Stimulated activated CD8-positive, alpha-beta memory T cell treated with anti-CD3 and anti-CD28 coated beads, Interleukin-12 subunit alpha, Interleukin-12 subunit beta, amount 100 ng/mL, for 4 hours (primary cell): ENCODE measurements around the gene TLCD2.
"Not testable (repeated sequence)": the region's sequence is repeated elsewhere in the genome, so short reads cannot be mapped to it uniquely, and the experiment has no call there.

Experiments
- DNase-seq: peaks from one replicate; pipeline ENCODE4 v3.0.0-alpha.2; 2020; ENCODE audit warnings: low read depth

Gene TLCD2

DNA sequence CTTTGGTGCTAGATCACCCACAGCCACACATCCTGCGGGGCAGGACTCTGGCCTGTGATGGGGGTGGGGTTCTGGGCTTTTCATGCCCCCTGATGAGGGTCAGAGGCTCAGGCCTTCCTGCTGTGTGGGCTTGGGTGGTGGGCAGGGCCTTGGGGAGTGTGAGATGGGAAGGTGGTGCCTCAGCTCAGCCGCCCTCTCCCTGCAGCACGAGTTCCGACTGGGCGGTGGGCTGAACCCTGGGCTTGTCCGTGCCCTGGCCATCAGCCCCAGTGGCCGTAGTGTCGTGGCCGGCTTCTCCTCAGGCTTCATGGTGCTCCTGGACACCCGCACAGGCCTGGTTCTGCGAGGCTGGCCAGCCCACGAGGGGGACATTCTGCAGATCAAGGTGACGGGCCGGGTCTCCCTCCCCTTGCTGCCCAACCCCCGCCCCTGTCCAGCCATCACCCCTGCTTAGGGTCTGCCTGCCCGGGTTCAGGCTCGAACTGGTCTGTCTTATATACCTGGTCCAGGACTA lies 25.7 kb upstream of the TLCD2 start:
- no peak for DNase-seq

DNA sequence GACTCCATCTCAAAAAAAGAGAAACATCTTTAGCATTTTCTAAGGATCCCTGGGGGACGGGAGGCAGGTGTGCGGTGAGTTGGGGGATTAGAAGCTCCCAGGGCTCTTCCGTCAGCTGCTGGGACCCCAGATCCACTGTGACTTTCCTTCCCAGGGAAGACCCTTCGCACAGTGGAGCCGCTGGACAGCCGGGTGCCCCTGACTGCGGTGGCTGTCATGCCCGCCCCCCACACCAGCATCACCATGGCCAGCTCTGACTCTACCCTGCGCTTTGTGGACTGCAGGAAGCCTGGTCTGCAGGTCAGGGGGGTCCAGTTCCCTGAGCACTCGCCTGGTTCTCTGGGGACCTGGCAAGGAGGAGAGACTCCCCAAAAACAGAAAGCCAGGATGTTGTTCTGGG lies 25.2 kb upstream of the TLCD2 start:
- no peak for DNase-seq

GRCh38 chr17:1733759-1734158 lies 23.6 kb upstream of the TLCD2 start:
- no peak for DNase-seq

DNA sequence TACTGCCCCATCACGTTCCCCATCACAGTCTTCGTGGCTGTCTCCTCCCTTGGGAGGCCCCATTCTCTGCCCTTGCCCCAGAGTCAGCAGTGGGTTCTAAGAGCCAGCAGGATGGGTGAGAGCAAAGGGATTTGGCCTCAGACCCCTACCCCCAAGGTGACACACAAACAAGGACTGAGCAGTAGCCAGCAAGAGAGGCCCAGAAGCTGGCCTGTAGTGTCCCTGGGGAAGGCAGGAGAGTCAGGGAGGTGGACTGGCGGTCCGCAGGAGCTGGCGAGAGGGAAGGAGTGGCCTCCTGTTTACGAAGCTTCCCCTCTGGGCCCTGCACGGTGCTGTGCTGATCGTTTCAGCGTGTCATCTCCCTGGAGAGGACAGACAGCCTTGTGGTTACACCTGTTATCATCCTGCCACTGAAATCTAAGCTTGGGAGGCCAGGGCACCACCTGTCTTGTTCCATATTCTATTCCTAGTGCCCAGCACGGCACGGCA lies 22.7 kb upstream of the TLCD2 start:
- no peak for DNase-seq

- no peak for DNase-seq
Observed at GRCh38 chr17:1732241-1732832, 22.2 kb upstream of the TLCD2 start.

GRCh38 chr17:1731194-1731506 lies 21.0 kb upstream of the TLCD2 start:
- no peak for DNase-seq

DNA sequence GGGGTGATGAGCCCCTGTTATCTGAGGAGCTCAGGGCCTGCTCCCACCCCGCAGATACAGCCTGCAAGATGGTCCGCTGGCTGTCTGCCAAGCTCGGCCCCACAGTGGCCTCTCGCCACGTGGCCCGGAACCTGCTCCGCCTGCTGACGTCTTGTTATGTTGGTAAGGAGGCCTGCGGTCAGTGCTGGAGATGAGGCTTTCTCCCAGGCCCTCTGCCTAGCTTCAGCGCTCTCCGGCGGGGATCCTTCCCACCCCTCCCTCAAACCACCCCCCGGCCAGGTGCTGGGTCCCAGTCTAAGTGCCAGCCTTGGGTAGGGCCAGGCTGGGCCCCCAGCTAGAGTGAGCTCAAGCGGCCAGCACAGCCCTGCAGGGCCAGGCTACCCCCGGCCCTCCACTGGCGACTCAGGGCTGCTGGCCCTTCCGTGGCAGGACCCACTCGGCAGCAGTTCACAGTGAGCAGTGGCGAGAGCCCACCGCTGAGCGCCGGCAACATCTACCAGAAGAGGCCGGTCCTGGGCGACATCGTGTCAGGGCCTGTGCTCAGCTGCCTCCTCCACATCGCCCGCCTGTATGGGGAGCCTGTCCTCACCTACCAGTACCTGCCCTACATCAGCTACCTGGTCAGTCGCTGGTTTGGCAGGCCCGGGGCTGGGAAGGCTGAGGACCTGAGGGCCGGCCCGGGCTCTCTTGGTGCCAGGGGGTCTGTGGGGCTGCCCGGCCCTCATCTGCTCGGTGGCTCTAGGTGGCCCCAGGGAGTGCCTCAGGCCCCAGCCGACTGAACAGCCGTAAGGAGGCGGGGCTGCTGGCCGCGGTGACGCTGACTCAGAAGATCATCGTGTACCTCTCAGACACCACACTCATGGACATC lies 20.4 kb upstream of the TLCD2 start:
- DNase-seq = no peak

DNA sequence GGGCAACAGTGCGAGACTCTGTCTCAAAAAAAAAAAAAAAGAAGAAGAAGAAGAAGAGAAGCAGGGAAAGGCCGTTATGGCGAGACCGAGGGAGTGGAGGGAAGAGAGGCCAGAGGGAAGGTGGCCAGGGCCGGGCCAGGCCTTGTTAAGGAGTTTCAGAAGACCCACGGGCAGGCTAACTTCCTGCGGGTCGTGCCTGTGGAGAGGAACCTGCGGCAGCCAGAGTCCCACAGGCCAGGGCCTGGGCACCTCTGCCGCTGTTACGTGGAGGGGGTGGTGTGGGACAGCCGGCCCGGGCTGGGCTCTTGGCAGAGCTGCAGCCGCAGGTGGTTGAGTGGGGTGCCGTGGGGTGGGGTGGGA lies 19.8 kb upstream of the TLCD2 start:
- no peak for DNase-seq

DNA sequence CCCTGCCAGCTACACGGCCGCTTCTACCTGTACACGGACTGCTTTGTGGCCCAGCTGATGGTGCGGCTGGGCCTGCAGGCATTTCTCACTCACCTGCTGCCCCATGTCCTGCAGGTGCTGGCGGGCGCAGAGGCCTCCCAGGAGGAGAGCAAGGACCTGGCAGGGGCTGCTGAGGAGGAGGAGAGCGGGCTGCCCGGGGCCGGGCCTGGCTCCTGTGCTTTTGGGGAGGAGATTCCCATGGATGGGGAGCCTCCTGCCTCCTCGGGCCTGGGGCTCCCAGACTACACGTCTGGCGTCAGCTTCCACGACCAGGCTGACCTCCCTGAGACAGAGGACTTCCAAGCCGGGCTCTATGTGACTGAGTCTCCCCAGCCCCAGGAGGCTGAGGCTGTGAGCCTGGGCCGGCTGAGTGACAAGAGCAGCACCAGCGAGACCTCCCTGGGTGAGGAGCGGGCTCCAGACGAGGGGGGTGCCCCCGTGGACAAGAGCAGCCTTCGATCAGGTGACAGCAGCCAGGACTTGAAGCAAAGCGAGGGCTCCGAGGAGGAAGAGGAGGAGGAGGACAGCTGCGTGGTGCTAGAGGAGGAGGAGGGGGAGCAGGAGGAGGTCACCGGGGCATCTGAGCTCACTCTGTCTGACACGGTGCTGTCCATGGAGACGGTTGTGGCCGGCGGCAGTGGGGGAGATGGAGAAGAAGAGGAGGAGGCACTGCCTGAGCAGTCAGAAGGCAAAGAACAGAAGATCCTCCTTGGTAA lies 17.9 kb upstream of the TLCD2 start:
- no peak for DNase-seq

DNA sequence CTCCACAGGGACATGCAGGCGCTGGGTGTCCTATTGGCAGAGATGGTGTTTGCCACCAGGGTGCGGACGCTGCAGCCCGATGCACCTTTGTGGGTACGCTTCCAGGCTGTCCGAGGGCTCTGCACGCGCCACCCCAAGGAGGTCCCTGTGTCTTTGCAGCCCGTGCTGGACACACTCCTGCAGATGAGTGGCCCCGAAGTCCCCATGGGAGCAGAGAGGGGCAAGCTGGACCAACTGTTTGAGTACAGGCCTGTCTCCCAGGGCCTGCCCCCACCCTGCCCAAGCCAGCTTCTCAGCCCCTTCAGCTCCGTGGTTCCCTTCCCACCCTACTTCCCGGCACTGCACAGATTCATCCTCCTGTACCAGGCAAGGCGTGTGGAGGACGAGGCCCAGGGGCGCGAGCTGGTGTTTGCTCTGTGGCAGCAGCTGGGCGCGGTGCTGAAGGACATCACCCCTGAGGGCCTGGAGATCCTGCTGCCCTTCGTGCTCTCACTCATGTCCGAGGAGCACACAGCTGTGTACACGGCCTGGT lies 17.1 kb upstream of the TLCD2 start:
- DNase-seq = no peak

DNA sequence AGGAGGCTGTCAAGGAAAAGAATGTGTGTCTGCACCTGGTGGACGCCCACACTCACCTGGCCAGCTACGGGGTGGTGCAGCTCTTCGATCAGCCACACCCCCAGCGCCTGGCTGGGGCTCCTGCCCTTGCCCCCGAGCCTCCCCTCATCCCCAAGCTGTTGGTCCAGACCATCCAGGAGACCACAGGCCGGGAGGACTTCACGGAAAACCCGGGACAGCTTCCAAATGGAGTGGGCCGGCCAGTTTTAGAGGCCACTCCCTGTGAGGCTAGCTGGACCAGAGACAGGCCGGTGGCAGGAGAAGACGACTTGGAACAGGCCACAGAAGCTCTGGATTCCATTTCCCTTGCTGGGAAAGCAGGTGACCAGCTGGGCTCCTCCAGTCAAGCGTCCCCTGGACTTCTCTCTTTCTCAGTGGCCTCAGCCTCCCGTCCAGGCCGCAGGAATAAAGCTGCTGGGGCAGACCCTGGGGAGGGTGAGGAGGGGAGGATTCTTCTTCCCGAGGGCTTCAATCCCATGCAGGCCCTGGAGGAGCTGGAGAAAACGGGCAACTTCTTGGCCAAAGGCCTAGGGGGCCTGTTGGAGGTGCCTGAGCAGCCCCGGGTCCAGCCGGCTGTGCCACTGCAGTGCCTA lies 16.6 kb upstream of the TLCD2 start:
- no peak for DNase-seq

- no peak for DNase-seq
Observed at GRCh38 chr17:1725642-1726511, 15.7 kb upstream of the TLCD2 start.

DNA sequence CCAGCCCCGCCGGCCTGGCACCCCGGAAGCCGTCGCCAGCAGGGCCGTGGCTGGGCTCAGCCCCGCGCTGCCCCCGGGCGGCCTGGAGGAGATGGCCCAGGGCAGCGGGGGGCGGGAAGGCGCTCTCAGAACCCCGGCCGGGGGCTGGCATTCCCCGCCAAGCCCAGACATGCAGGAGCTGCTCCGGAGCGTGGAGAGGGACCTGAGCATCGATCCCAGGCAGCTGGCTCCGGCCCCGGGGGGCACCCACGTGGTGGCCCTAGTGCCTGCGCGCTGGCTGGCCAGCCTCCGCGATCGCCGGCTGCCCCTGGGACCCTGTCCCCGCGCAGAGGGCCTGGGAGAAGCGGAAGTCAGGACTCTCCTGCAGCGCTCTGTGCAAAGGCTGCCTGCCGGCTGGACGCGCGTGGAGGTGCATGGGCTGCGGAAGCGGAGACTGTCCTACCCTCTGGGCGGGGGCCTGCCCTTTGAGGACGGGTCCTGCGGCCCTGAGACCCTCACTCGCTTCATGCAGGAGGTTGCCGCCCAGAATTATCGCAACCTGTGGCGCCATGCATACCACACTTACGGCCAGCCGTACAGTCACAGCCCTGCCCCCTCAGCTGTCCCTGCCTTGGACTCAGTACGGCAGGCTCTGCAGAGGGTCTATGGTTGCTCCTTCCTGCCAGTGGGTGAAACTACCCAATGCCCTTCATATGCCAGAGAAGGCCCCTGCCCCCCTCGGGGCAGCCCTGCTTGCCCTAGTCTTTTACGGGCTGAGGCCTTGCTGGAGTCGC lies 14.9 kb upstream of the TLCD2 start:
- no peak for DNase-seq

DNA sequence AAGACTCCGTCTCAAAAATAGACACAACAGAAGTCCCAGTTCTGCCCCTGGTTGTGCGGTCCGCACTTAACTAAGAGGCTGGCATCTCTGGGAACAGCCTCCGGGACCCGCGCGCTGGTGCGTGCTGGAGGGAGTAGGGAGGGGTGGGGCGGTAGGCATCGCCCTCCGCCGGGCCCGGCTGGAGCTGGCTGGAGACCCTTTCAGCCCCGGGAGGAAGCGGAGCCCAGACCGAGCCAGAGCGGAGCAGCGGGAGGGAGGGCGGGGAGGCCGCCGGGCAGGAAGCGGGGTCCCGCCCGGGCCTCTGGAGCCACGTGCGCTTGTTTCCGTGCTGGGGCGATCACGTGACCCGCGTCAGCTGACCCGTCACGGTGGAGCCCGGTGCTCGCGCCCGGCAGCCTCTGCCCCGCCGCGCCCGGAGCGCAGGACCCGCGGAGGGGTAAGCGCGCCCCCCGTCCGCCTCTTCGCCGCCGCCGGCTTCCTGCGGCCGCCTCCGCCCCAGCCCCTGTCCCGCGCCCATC lies 14.2 kb upstream of the TLCD2 start, which contains the start of gene WDR81:
Gene WDR81, plus strand, starts transcription at position 354 of the 518 bp plus-strand sequence. CDS start 256 bp downstream, outside the sequence.
- peak; percentile 80 for DNase-seq

DNA sequence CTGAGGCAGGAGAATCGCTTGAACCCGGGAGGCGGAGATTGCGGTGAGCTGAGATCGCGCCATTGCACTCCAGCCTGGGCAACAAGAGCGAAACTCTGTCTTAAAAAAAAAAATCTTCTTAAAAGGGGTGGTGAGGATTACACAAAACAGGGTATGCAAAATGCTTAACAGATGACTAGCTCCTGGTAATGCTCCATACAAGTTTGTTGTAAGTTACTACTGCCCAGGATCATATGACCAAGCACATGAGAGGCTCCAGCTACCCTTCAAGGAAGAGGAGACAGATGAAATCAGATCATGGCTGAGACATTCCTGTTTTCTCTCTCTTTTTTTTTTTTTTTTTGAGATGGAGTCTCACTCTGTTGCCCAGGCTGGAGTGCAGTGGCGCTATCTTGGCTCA lies 11.8 kb upstream of the TLCD2 start:
- DNase-seq = not testable (repeated sequence)

- DNase-seq = no peak
Observed at GRCh38 chr17:1720856-1721386, 10.7 kb upstream of the TLCD2 start.

- DNase-seq = no peak
Observed at GRCh38 chr17:1718362-1719165, 8.4 kb upstream of the TLCD2 start.

- peak; percentile 64 for DNase-seq
Observed at GRCh38 chr17:1716912-1717695, 6.9 kb upstream of the TLCD2 start.
